GM19240 (cell line): ENCODE data around the gene GRIA4.
A peak's percentile ranks its signal among the peaks of the same experiment; 100 is the strongest.
"Not testable (repeated sequence)": the region's sequence is repeated elsewhere in the genome, so short reads cannot be mapped to it uniquely, and the experiment has no call there.

Experiments
- DNase-seq: peaks from one replicate; pipeline ENCODE4 v3.0.0; 2011; ENCODE audit warnings: low spot score; ENCODE audit not compliant: insufficient read length

The GRIA4 gene

DNA sequence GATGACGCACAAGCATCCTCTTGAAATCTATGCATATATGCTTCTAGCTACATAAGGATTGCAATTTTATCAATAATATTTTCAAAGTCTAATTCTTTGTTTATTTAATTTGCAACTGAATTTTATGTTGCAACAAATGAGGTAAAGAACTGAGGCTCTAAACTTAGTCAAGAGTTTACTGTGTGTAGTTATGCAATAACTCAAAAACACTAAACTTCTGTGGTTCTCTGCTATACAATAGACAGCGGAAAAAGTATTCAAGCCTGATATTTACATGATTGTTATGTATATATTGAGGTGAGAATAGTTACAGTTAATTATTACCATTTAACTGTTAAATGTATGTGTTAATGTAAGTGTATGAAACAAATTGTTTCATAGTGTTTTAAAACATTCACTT, 379.3 kb downstream of the GRIA4 start:
- DNase-seq, result no peak

DNA sequence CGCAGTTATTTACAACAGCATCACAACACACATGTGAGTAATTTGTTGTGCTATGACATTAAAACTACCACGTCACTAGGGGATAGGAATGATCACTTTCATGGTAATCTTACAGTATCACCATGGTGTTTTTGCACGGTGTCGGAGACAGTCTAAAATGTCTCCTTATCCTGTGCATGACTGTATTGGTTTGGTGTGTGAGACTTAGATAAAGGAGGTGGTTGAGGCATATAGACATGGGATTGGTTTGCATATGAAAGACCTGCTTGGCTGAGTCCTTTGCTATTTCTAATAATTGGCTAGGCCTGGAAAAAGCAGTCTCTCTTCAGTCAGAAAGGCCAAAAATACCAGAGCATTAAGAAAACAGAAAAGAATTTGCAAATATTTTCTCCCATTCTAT, 382.0 kb downstream of the GRIA4 start:
- DNase-seq, result no peak

DNA sequence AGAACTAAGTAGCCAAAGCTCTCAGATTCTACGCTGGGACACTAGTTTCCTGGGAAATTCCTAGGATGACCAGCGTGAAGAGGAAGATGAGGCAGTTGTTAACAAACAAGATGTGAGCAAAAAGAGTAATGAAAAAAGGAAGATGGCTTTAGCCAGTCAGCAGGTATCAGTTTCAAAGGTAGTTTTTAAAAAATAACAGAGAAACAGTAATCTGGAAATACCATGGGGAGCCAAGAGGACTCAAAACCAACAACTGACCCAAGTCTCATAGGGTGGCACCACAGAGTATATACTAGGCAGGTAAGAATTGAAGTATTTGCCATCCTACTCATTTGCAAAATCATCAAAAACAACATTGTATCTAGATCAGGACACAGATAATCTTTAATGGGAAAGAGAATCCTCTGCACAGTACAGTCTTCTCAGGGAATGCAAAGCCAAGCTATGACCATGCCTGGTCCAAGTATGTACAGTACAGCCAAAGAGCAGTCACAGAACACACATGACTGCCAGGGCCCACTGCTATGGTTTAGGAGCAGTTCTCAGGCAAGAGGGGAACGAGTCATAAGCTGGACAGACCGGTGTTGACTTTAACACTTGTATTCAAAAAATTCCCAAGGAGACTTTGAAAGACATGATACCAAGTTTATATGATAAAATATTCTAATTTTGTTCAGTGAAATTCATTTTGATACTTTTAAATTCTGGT, 391.6 kb downstream of the GRIA4 start:
- no peak for DNase-seq

DNA sequence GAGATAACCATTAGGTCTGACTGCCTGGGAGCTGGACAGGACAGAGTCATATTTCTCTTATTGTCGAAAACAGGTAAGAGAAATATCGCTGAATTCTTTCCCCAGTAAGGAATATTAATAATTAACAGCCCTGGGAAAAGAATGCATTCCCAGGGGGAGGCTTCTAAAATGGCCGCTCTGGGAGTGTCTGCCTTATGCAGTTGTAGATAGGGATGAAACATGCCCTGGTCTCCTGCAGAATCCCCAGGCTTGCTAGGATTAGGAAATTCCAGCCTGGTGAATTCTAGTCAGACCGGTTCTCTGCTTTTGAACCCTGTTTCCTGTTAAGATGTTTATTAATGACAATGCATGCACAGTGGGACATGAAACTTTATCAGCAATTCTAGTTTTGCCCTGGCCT, 393.2 kb downstream of the GRIA4 start:
- DNase-seq, result not testable (repeated sequence)

DNA sequence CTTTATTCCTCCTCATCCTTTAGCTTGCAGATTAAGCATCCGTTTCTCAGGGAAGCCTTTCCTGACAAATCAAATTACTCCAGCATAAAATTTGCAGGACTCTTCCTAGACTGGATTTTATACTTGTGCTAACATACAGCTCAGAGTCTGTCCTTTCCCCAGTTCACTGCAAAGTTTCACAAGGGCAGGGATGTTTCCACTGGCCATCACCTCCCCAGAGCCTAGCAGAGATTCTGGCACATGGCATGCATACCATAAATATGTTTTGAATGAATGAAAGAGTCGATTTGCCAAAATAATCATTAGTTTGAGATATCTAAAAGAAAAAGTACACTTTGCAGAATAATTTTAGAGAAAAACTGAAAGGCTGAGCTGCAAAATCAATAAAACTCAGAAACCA, 401.6 kb downstream of the GRIA4 start:
- DNase-seq, result no peak

DNA sequence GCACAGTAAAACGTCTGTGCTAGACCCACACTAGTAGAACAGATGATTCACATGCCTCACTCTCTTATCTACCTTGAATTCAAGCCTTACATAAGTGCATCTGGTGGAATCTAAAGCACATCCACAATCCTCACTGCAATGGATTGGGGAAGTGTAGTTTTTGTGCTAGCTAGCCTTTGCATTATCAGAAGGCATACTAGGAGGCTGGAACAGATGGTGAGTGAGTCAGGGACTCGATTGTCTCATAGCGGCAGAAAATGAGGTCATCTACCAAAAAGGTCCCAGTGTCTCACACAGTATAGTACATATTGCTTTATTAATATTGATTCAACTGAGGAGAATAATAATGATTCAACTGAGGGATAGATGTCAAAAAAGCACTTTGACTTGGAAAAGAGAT, 402.9 kb downstream of the GRIA4 start:
- DNase-seq, result no peak

DNA sequence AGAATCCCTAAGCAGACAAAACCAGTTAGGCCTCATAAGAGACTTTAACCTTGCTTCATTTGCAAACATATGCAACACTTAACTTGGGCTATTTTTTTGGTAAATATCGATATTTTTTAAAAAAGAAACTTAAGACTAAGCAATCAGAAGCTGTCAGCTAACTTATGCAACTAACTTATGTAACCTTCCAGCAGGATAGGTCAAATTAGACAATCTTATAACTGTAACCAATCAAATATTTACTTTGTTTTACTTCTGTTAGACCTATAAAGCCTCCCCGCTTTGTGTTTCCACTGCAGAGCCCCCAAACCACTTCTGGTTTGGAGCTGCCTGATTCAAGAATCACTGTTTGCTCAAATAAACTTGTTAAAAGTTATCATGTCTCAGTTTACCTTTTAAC, 404.2 kb downstream of the GRIA4 start:
- no peak for DNase-seq

DNA sequence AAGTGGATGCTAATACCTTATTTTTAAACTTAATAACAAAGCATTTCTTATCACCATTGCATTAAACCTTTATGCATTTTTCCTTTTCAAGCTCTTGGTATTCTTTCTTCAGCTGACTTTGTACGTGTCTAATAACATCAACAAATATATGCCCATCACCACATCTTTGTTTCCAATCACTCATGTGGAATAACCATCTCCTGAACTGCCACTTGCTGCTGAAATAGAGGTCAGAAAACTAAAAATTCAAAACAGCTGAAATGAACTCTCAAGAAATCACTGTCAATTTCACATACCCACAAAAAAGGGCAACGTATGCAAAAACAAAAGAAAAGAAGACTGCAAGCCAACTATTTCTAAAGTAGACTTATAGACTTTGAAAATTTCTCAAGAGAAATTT, 404.7 kb downstream of the GRIA4 start:
- DNase-seq, result no peak

DNA sequence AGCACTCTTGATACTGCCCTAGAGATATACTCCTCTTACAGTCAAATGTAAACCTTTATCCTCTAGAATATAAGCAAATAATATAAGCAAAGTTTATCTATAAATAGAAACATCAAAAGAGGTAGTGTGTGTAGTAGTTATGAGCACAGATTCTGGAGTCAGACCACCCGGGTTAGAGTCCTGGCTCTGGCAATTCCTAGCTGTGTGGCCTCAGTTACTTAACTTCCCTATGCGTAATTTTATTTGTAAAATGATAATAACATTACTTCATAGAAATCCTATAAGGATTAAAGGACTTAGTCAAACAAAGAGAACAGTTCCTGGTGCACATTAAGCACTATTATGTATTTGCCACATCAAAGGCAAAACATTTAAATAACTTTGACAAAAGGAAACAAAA, 405.2 kb downstream of the GRIA4 start:
- no peak for DNase-seq

DNA sequence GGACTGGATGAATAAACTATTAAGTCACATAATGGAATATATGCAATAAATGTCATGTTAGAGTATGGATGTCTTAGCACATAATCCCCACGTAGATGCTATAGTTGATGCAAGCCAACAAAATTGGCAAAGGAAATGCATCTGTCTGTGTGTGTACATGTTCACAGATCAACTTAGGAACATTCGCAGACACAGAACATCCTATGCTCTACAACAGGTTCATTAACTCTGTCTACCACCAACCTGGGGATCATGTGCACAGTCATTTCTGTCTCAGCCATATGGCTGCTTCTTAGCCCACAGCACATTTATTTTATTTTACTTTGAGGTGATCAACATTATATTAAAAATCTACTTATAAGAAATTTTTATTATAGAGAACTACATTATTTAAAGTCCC, 407.2 kb downstream of the GRIA4 start:
- no peak for DNase-seq

DNA sequence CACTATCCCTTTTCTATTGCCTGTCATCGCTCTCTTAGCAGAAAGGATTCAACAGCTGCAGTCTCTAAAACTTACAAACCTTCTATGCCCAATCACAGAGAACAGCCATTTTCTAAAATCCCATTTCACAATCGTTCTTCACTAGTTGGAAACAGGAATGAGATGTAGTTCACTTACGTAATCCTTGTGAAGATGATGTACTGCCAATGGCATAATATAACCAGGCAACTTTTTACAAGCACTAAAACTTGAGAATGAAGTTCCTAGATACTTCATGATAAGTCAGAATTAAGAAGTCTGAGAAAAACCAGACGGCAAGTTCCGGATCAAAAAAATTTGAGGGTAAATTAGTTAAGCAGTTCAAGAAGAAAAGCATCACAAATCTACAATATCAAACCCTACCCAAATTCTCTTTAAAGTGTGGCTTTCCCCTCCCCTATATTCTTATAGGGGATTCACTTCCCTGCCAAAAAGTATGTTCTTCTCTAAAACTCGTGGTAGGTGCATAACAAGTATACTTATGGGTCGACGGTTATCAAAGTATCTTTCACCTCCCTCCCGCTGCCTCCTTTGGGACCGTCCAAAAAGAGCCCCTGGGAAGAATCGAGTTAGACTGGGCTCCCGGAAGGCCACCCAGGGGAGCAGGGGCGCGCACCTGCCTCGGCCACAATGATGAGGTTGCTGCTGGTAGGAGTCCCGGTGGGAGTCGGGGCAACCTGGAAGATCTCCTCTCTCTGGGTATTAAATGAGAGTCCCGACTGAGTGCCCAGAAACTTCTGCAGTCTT, 411.5 kb downstream of the GRIA4 start:
- no peak for DNase-seq

DNA sequence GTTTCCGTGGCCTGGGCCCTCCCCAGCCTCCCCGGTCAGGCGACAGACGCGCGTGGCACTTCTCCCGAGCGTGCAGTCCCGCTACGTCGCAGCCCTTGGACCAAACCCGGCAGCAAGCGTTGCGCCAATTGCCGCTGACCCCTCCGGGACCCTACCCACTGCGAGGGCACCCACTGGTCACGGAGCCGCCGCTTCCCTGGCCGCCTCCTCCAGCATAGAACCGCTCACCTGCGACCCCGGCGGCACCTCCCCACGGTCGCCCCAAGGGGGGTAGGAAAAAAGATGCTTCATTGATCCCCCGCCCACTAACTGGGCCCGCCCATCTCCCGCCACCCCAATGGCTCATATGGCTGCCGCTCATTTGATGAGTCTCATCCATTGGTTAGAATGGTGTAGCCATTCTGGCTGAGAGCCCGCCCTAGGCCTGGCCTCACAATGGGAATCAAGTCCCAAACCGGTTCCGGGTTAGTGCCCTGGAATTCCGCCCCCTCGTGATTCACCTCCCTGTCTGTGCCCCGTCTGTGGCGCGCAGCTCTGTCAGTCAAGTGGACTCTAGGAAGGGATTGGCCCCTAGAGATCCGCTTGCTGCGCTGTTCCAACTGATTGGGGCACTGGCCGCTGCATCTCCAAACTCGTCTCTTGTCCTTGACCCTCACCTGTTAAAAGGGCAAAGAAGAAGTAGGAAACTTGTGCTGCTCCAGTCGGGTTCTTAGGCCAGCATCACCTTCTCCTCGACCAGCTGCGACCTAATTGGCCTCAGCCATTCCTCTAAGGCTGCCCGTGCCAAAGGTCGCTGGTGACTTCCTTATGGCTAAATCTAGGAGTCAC, 412.3 kb downstream of the GRIA4 start, which contains the start of gene MSANTD4:
Gene MSANTD4 (minus strand): TSS at position 274 of the 828 bp plus-strand sequence. CDS start 11,323 bp downstream, outside the sequence.
- DNase-seq, result peak; percentile 78

DNA sequence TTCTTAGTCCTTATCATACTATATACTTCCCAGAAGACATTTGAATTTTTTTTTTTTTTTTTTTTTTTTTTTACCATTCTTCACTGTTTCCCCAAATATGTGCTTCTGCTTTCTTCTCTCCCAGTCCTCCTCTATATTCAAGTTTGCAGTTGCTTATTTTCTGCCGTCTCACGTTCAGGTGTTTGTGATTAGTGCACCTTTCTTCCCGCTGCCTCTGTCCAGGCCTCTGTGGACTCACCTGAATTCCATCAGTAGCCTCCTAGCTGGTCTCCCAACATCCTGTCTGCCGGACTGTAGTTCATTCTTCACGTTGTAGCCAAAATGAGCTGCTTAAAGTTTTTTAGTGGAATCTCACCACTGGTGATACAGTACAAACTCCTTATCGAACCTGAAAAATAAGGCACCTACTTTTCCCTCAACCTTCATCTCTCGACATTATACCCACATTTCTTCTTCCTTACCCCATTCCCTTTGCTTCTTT, 413.0 kb downstream of the GRIA4 start:
- DNase-seq, result no peak

DNA sequence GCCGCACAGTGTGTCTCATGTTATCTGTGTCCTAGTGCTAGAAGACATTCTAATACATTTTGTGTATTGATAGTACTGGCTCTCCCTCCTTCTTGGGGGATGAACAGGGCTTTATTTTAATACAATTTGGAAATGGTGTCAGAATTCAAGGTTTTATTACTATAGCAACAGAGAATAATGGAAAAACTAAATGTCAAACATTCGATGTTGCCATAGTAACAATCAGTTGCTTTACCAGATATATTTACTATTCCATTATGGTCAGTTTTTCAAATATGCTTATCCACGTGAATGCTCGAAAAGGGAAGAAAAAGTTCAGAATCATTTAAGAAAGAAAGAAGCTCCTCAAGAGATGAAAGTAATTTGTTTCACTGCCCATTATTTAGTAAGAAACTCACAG, 420.7 kb downstream of the GRIA4 start:
- DNase-seq, result no peak

DNA sequence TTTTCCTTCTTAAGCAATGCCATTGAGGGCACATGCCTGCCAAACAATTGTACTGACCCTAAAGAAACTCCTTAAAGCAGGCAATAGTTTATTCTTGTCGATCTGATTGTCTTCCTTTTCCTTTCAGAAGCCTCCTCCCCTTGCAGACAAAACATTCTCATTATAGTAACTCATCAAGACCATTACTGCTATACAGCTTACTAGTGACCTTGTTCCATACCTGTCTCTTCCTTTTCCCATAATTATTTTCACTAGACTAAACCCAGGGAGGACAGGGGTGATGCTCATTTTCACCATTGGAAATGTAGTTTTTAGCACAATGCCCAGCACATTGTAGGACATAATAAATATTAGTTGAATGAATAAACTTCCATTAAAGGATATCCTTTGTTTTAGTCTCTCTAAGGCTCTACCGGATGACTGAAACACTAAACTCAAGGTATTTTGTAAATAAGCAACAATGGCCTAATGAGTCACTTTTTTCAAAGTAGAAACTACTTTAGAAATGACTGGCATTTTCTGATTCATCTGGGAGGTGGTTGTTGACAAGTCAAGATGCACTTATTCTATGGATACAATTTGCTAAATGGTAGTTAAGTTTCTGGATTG, 421.4 kb downstream of the GRIA4 start:
- DNase-seq, result no peak
